Smooth muscle cell (in vitro differentiated cells): ENCODE measurements around the gene RHCG. TPM values are rescaled to one million over a fixed set of nuclear protein-coding genes. Genes with fewer than 3 reads are reported as not detected.

Source experiments
- DNase-seq: peaks from one replicate; lab custom pipeline; 2025; ENCODE audit not compliant: unreplicated experiment; lab: John Stamatoyannopoulos, UW
- H2AFZ ChIP-seq: fragments of 200-600 bp; sonication (generic); 2 replicates; pipeline ENCODE4 v1.6.0; 2016; ENCODE audit warnings: antibody characterized with exemption, low read depth, mild to moderate bottlenecking
- H3F3A ChIP-seq: fragments of 200-600 bp; sonication (generic); 2 replicates; pipeline ENCODE4 v1.6.0; 2017; ENCODE audit warnings: antibody characterized with exemption, low read depth
- H3K27ac ChIP-seq: fragments of 200-600 bp; sonication (generic); 2 replicates; pipeline ENCODE4 v1.5.1; 2016; ENCODE audit warnings: low read depth, mild to moderate bottlenecking
- H3K27me3 ChIP-seq: fragments of 200-600 bp; sonication (generic); 2 replicates; pipeline ENCODE4 v1.6.1; 2016; ENCODE audit warnings: low read depth, mild to moderate bottlenecking
- H3K36me3 ChIP-seq: fragments of 200-600 bp; sonication (generic); 2 replicates; pipeline ENCODE4 v1.5.1; 2016; ENCODE audit warnings: low read depth
- H3K4me1 ChIP-seq: fragments of 200-600 bp; sonication (generic); 2 replicates; pipeline ENCODE4 v1.5.1; 2016; ENCODE audit warnings: low read depth
- H3K4me2 ChIP-seq: fragments of 200-600 bp; sonication (generic); 2 replicates; pipeline ENCODE4 v1.6.0; 2016; ENCODE audit warnings: mild to moderate bottlenecking
- H3K4me3 ChIP-seq: fragments of 200-600 bp; sonication (generic); 2 replicates; pipeline ENCODE4 v1.5.1; 2016; ENCODE audit warnings: mild to moderate bottlenecking
- H3K79me2 ChIP-seq: fragments of 200-600 bp; sonication (generic); 2 replicates; pipeline ENCODE4 v1.6.0; 2016; ENCODE audit warnings: low read depth, mild to moderate bottlenecking
- H3K9ac ChIP-seq: fragments of 200-600 bp; sonication (generic); 2 replicates; pipeline ENCODE4 v1.6.0; 2016; ENCODE audit warnings: low read depth
- H3K9me3 ChIP-seq: fragments of 200-600 bp; sonication (generic); replicated peaks from 2 replicates; pipeline ENCODE4 v1.5.1; 2016; ENCODE audit warnings: low read depth
- H4K20me1 ChIP-seq: fragments of 200-600 bp; sonication (generic); 2 replicates; pipeline ENCODE4 v1.6.0; 2016; ENCODE audit warnings: low read depth
- CTCF ChIP-seq: fragments of 200-600 bp; sonication (generic); IDR thresholded peaks from 2 replicates; pipeline ENCODE4 v1.5.1; 2017; ENCODE audit warnings: borderline replicate concordance, mild to moderate bottlenecking, antibody characterized with exemption; ENCODE audit not compliant: insufficient read depth, poor library complexity, severe bottlenecking
- WGBS: methylation state at CpG from one replicate; pipeline ENCODE4 v1.1.7; 2016; ENCODE audit warnings: low lambda C conversion rate; 5-methylcytosine and 5-hydroxymethylcytosine counted together
- polyA plus RNA-seq: library from polyadenylated mRNA; unstranded; fragments of >200 nt; fragmentation: Nextera tagmentation; extraction: Ambion mirVana; gene quantifications from 2 replicates; pipeline ENCODE4 v1.2.1, GENCODE V29; 2016
- total RNA-seq: library from RNA; depleted of rRNA; stranded (reverse); fragments of >200 nt; gene quantifications from 2 replicates; pipeline ENCODE4 v1.2.3, GENCODE V29; 2014

Gene RHCG
- total and polyA plus RNA-seq, 2 experiments from 2014 or later, result 10.9 to 12.0 TPM

GRCh38 chr15:89487791-89488190, 8.6 kb downstream of the RHCG start:
- no peak for DNase-seq
- H3K4me2 ChIP-seq, result no peak overlapping the region
- H3F3A ChIP-seq, result no peaks in the 10 kb centered on the region
- no peaks in the 10 kb centered on the region for H3K9me3 ChIP-seq
- no peaks in the 10 kb centered on the region for H4K20me1 ChIP-seq
- H3K9ac ChIP-seq, result no peak overlapping the region
- H3K27me3 ChIP-seq, result peaks cover 64% of the 10 kb centered on the region
- no peak overlapping the region for H3K4me3 ChIP-seq
- no peaks in the 10 kb centered on the region for H3K79me2 ChIP-seq
- no peak overlapping the region for H2AFZ ChIP-seq
- TF ChIP-seq CTCF, result no peak
- WGBS, result 69% methylated on average over 2 of the region's 2 CpGs
- no peaks in the 10 kb centered on the region for H3K4me1 ChIP-seq
- no peak overlapping the region for H3K27ac ChIP-seq
- no peaks in the 10 kb centered on the region for H3K36me3 ChIP-seq

- H3K4me1 ChIP-seq, result no peaks in the 10 kb centered on the region
Measured at GRCh38 chr15:89486726-89487050, 9.7 kb downstream of the RHCG start.

GRCh38 chr15:89483079-89483478, 13.3 kb downstream of the RHCG start:
- Histone ChIP-seq H3K4me3 (no peak overlapping the region), H3K27me3 (peaks cover 54% of the 10 kb centered on the region), H3K79me2 (no peaks in the 10 kb centered on the region), H3K4me2 (no peak overlapping the region), H3K27ac (no peak overlapping the region), H2AFZ (no peak overlapping the region), H3F3A (no peaks in the 10 kb centered on the region), H3K9ac (no peak overlapping the region), H4K20me1 (no peaks in the 10 kb centered on the region), H3K36me3 (no peaks in the 10 kb centered on the region), H3K9me3 (no peaks in the 10 kb centered on the region), H3K4me1 (no peaks in the 10 kb centered on the region)
- DNase-seq, result no peak
- no peak for TF ChIP-seq CTCF
- WGBS, result 92% methylated on average over 6 of the region's 6 CpGs

More at GRCh38 chr15:89486726-89487050, 9.7 kb downstream of the RHCG start:
- Histone ChIP-seq H3K4me2 (no peak overlapping the region), H3F3A (no peaks in the 10 kb centered on the region), H3K4me3 (no peak overlapping the region), H3K9ac (no peak overlapping the region), H3K79me2 (no peaks in the 10 kb centered on the region), H2AFZ (no peak overlapping the region), H4K20me1 (no peaks in the 10 kb centered on the region), H3K36me3 (no peaks in the 10 kb centered on the region), H3K27ac (no peak overlapping the region), H3K27me3 (peaks cover 59% of the 10 kb centered on the region), H3K9me3 (no peaks in the 10 kb centered on the region)
- DNase-seq, result no peak
- TF ChIP-seq CTCF, result no peak
- 59% methylated on average over 23 of the region's 24 CpGs for WGBS

- Histone ChIP-seq H3K79me2 (no peaks in the 10 kb centered on the region), H3K27me3 (peaks cover 51% of the 10 kb centered on the region), H4K20me1 (no peaks in the 10 kb centered on the region), H3F3A (no peaks in the 10 kb centered on the region), H3K36me3 (no peaks in the 10 kb centered on the region), H3K4me2 (no peak overlapping the region), H2AFZ (no peak overlapping the region), H3K4me1 (no peaks in the 10 kb centered on the region), H3K4me3 (no peak overlapping the region), H3K9me3 (no peaks in the 10 kb centered on the region), H3K9ac (no peak overlapping the region), H3K27ac (no peak overlapping the region)
- no peak for DNase-seq
- 73% methylated on average over 5 of the region's 5 CpGs for WGBS
- TF ChIP-seq CTCF, result no peak
Measured at GRCh38 chr15:89482139-89482538, 14.2 kb downstream of the RHCG start.
